IMR-90 (cell line): Measurements from ENCODE around the gene FBXO34. TPM values are rescaled to one million over a fixed set of nuclear protein-coding genes. Genes with fewer than 3 reads are reported as not detected.

Source experiments
- ATAC-seq: fragments of 200-7000 bp; cut with Tn5 transposase; 2 replicates; pipeline ENCODE4 v1.9.1; 2020; ENCODE audit warnings: low read depth, mild to moderate bottlenecking, moderate library complexity
- BruUV-seq: library from RNA; stranded (reverse); fragments of 400-500 nt; replicated peaks from 2 replicates; lab custom pipeline; 2021; lab: Mats Ljungman, UMichigan
- CTCF ChIA-PET: fragments of 300-600 bp; formaldehyde crosslinking; extraction: SDS; loops from one replicate; lab custom pipeline; 2021; ENCODE audit warnings: antibody characterized with exemption; lab: Yijun Ruan, JAX
- POLR2A ChIA-PET: fragments of 300-600 bp; sonication (Branson Sonifier 250); formaldehyde crosslinking; loops from one replicate; lab custom pipeline; 2022; ENCODE audit warnings: antibody characterized with exemption; ENCODE audit not compliant: unreplicated experiment; lab: Charles Lee
- DNase-seq: peaks from one replicate; pipeline ENCODE4 v3.0.0; 2013
- H2AFZ ChIP-seq: replicated peaks from 2 replicates; pipeline ENCODE3; 2013; ENCODE audit warnings: low read length, mild to moderate bottlenecking; ENCODE audit not compliant: poor library complexity
- H2AK5ac ChIP-seq: 2 replicates; pipeline ENCODE4 v1.6.1; 2013; ENCODE audit warnings: low read depth, low read length, inconsistent platforms
- H2AK9ac ChIP-seq: replicated peaks from 2 replicates; pipeline ENCODE3; 2013; ENCODE audit warnings: mild to moderate bottlenecking, low read depth, low read length, moderate library complexity; ENCODE audit not compliant: poor library complexity
- H2BK120ac ChIP-seq: 2 replicates; pipeline ENCODE4 v1.6.1; 2013; ENCODE audit warnings: low read depth, low read length, inconsistent platforms
- H2BK15ac ChIP-seq: 3 replicates; pipeline ENCODE4 v1.6.1; 2013; ENCODE audit warnings: low read depth, low read length, inconsistent platforms
- H2BK20ac ChIP-seq: 2 replicates; pipeline ENCODE4 v1.6.1; 2013; ENCODE audit warnings: low read depth, mild to moderate bottlenecking, inconsistent platforms, low read length, moderate library complexity
- H2BK5ac ChIP-seq: 2 replicates; pipeline ENCODE4 v1.6.1; 2013; ENCODE audit warnings: mild to moderate bottlenecking, low read depth, low read length, inconsistent platforms; ENCODE audit not compliant: poor library complexity, severe bottlenecking
- H3K14ac ChIP-seq: replicated peaks from 2 replicates; pipeline ENCODE4 v1.6.1; 2013; ENCODE audit warnings: low read depth, low read length, inconsistent platforms
- H3K18ac ChIP-seq: 2 replicates; pipeline ENCODE4 v1.6.1; 2013; ENCODE audit warnings: low read depth, low read length, control low read depth
- H3K23ac ChIP-seq: 2 replicates; pipeline ENCODE4 v1.6.1; 2013; ENCODE audit warnings: low read depth, low read length, inconsistent platforms
- H3K27ac ChIP-seq: 2 replicates; pipeline ENCODE4 v1.5.1; 2013; ENCODE audit warnings: mild to moderate bottlenecking, control low read depth, low read length; ENCODE audit not compliant: insufficient read depth
- H3K27me3 ChIP-seq: 2 replicates; pipeline ENCODE4 v1.6.1; 2013; ENCODE audit warnings: low read length; ENCODE audit not compliant: control insufficient read depth, insufficient read depth
- H3K36me3 ChIP-seq: 2 replicates; pipeline ENCODE4 v1.6.1; 2013; ENCODE audit warnings: low read length, mixed read lengths; ENCODE audit not compliant: control insufficient read depth, insufficient read depth
- H3K4ac ChIP-seq: 2 replicates; pipeline ENCODE4 v1.6.1; 2013; ENCODE audit warnings: low read depth, low read length, inconsistent platforms
- H3K4me1 ChIP-seq: 2 replicates; pipeline ENCODE4 v1.6.1; 2013; ENCODE audit warnings: low read length, mixed read lengths; ENCODE audit not compliant: control insufficient read depth, insufficient read depth
- H3K4me2 ChIP-seq: 2 replicates; pipeline ENCODE4 v1.6.1; 2013; ENCODE audit warnings: low read depth, mild to moderate bottlenecking, control low read depth, low read length, moderate library complexity
- H3K4me3 ChIP-seq: 2 replicates; pipeline ENCODE4 v1.5.1; 2013; ENCODE audit warnings: low read depth, mild to moderate bottlenecking, control low read depth, low read length, moderate library complexity; ENCODE audit not compliant: insufficient read depth
- H3K56ac ChIP-seq: 2 replicates; pipeline ENCODE4 v1.6.1; 2013; ENCODE audit warnings: low read length, inconsistent platforms; ENCODE audit not compliant: insufficient read depth; ENCODE audit errors: extremely low read depth
- H3K79me1 ChIP-seq, 2 experiments: 2 replicates each; pipeline ENCODE4 v1.6.1; 2013; ENCODE audit warnings: low read length in 2 of 2, inconsistent platforms in 1 of 2, low read depth in 1 of 2
- H3K9ac ChIP-seq: 2 replicates; pipeline ENCODE4 v1.6.1; 2013; ENCODE audit warnings: low read depth, low read length, control low read depth
- H3K9me1 ChIP-seq: 2 replicates; pipeline ENCODE4 v1.6.1; 2013; ENCODE audit warnings: low read length, inconsistent platforms; ENCODE audit not compliant: insufficient read depth
- H3K9me3 ChIP-seq: 2 replicates; pipeline ENCODE4 v1.6.1; 2013; ENCODE audit warnings: low read length; ENCODE audit not compliant: control insufficient read depth, insufficient read depth
- H4K20me1 ChIP-seq: 2 replicates; pipeline ENCODE4 v1.6.1; 2013; ENCODE audit warnings: low read length, inconsistent platforms; ENCODE audit not compliant: insufficient read depth
- H4K5ac ChIP-seq: 2 replicates; pipeline ENCODE4 v1.6.1; 2013; ENCODE audit warnings: mild to moderate bottlenecking, low read depth, low read length, control low read depth
- H4K8ac ChIP-seq, 2 experiments: 2 replicates each; pipeline ENCODE4 v1.6.1; 2013; ENCODE audit warnings: low read depth in 2 of 2, low read length in 2 of 2, control low read depth in 1 of 2, inconsistent platforms in 1 of 2
- H4K91ac ChIP-seq: 2 replicates; pipeline ENCODE4 v1.6.1; 2013; ENCODE audit warnings: low read depth, low read length, inconsistent platforms; ENCODE audit not compliant: insufficient read depth
- BHLHE40 ChIP-seq: fragments of 150-350 bp; IDR thresholded peaks from 2 replicates; pipeline ENCODE4 v1.6.1; 2016; ENCODE audit warnings: mild to moderate bottlenecking, low read depth, low read length
- CEBPB ChIP-seq: IDR thresholded peaks from 2 replicates; pipeline ENCODE4 v1.6.1; 2012; ENCODE audit warnings: low read depth, low read length, improper control_type of control experiment
- CHD1 ChIP-seq: IDR thresholded peaks from 2 replicates; pipeline ENCODE4 v1.6.1; 2012; ENCODE audit warnings: low read depth, low read length, improper control_type of control experiment
- CTCF ChIP-seq: conservative IDR thresholded peaks from 2 replicates; pipeline ENCODE4 v1.5.1; 2012; ENCODE audit warnings: mild to moderate bottlenecking, low read depth, low read length, improper control_type of control experiment
- ELK1 ChIP-seq: fragments of 150-350 bp; IDR thresholded peaks from 2 replicates; pipeline ENCODE4 v1.6.1; 2016; ENCODE audit warnings: low read depth, mild to moderate bottlenecking, low read length, moderate library complexity, borderline replicate concordance
- FOS ChIP-seq: fragments of 150-350 bp; IDR thresholded peaks from 2 replicates; pipeline ENCODE4 v1.6.1; 2016; ENCODE audit warnings: low read depth, low read length
- MAFK ChIP-seq: IDR thresholded peaks from 2 replicates; pipeline ENCODE4 v1.6.1; 2012; ENCODE audit warnings: low read depth, low read length, improper control_type of control experiment
- MAZ ChIP-seq: IDR thresholded peaks from 2 replicates; pipeline ENCODE4 v1.6.1; 2012; ENCODE audit warnings: low read depth, mild to moderate bottlenecking, low read length, improper control_type of control experiment, moderate library complexity, borderline replicate concordance
- MXI1 ChIP-seq: IDR thresholded peaks from 2 replicates; pipeline ENCODE4 v1.6.1; 2012; ENCODE audit warnings: low read depth, mild to moderate bottlenecking, low read length, moderate library complexity, borderline replicate concordance
- NFE2L2 ChIP-seq: fragments of 150-350 bp; IDR thresholded peaks from 2 replicates; pipeline ENCODE4 v1.6.1; 2016; ENCODE audit warnings: low read depth, mild to moderate bottlenecking, low read length
- POLR2A ChIP-seq: IDR thresholded peaks from 2 replicates; pipeline ENCODE4 v1.6.1; 2012; ENCODE audit warnings: mild to moderate bottlenecking, low read depth, low read length
- RAD21 ChIP-seq: IDR thresholded peaks from 2 replicates; pipeline ENCODE4 v1.6.1; 2012; ENCODE audit warnings: low read length, improper control_type of control experiment
- RCOR1 ChIP-seq: IDR thresholded peaks from 2 replicates; pipeline ENCODE4 v1.6.1; 2012; ENCODE audit warnings: mild to moderate bottlenecking, low read length, improper control_type of control experiment; ENCODE audit not compliant: insufficient replicate concordance
- RFX5 ChIP-seq: IDR thresholded peaks from 2 replicates; pipeline ENCODE4 v1.8.0; 2012; ENCODE audit warnings: low read depth, mild to moderate bottlenecking, low read length, moderate library complexity
- SMC3 ChIP-seq: fragments of 150-350 bp; IDR thresholded peaks from 2 replicates; pipeline ENCODE4 v1.6.1; 2016; ENCODE audit warnings: low read depth, mild to moderate bottlenecking, antibody characterized with exemption, low read length, moderate library complexity
- USF2 ChIP-seq: fragments of 150-350 bp; IDR thresholded peaks from 2 replicates; pipeline ENCODE4 v1.6.1; 2017; ENCODE audit warnings: mild to moderate bottlenecking, antibody characterized with exemption, low read length, low read depth
- WGBS, 2 experiments: methylation state at CpG; one replicate each; pipeline versions ENCODE4 v1.1.5 to v1.1.7; 2013; ENCODE audit warnings: missing lambda C conversion rate in 2 of 2; ENCODE audit not compliant: insufficient read length in 1 of 2; ENCODE audit errors: extremely low coverage in 2 of 2; 5-methylcytosine and 5-hydroxymethylcytosine counted together
- dilution Hi-C: fragments of 300-500 bp; cut with HindIII; formaldehyde crosslinking; loops from one replicate; pipeline ENCODE4 v1.14.3; 2018; ENCODE audit warnings: low sequenced_read_pairs; ENCODE audit not compliant: unreplicated experiment
- in situ Hi-C: fragments of 300-500 bp; cut with MboI; formaldehyde crosslinking; loops from 3 replicates; pipeline ENCODE4 v1.14.3; 2019; ENCODE audit warnings: low sequenced_read_pairs, inconsistent platforms, mixed read lengths
- intact Hi-C: fragments of 100-400 bp; cut with micrococcal nuclease; formaldehyde crosslinking; loops from 2 replicates; pipeline ENCODE4 v1.10.0; 2022
- polyA plus RNA-seq, 3 experiments: library from polyadenylated mRNA; depleted of rRNA; stranded (reverse); fragments of >200 nt; gene quantifications; 2 replicates each; pipeline ENCODE4 v1.2.3, GENCODE V29; 2012; ENCODE audit warnings: low replicate concordance in 1 of 3
- total RNA-seq: library from RNA; depleted of rRNA; stranded (reverse); fragments of >200 nt; gene quantifications from 2 replicates; pipeline ENCODE4 v1.2.3, GENCODE V29; 2012

FBXO34 gene
- total and polyA plus RNA-seq, 2 of the 4 experiments (the other 2 are of a cell fraction): 15.4 to 35.1 TPM

DNA sequence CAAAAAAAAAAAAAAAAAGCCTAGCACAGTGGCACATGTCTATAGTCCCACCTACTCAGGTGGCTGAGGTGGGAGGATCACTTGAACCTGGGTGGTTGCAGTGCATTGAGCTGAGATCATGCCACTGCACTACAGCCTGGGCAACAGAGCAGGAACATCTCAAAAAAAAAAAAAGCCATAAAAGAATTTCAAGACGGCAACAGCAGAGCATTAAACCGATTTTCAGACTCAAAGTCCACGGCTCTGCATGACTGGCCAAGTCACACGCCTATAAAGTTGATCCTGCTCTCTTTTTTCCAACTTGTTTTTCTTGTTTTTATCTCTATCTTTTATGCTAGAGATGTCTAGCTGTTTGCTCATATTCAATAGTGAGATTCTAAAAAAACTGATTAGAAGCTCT is 45.3 kb downstream of the FBXO34 start:
- no peaks in the 10 kb centered on the region for H3K4me1 ChIP-seq
- CTCF ChIA-PET: interaction anchor here (1.4 kb wide), 1 partner anchor 71 kb away, joined by 3 read pairs; no protein-coding TSS in a partner anchor
- H2BK120ac ChIP-seq: no peak overlapping the region
- no peak overlapping the region for H2BK5ac ChIP-seq
- no peak overlapping the region for H3K4ac ChIP-seq
- ATAC-seq: no peak
- no peak overlapping the region for H4K91ac ChIP-seq
- peaks cover 34 to 35% of the 10 kb centered on the region in 2 experiments for H3K79me1 ChIP-seq
- H2AK9ac ChIP-seq: no peak overlapping the region
- no peak overlapping the region for H4K8ac ChIP-seq
- H3K56ac ChIP-seq: no peak overlapping the region
- no peak overlapping the region for H2BK20ac ChIP-seq
- H2AK5ac ChIP-seq: no peak overlapping the region
- dilution Hi-C loops (no loop called here), in situ Hi-C loops (no loop called here), intact Hi-C loops (no loop called here)
- 95% methylated on average over 3 of the region's 4 CpGs; no CpG with 5 or more reads in 1 of the 2 experiments for WGBS, 2 experiments
- H2AFZ ChIP-seq: no peak overlapping the region
- H3K27ac ChIP-seq: no peak overlapping the region
- TF ChIP-seq FOS (no peak), MAFK (no peak), CEBPB (no peak), SMC3 (no peak), MXI1 (no peak), RAD21 (no peak), RCOR1 (no peak), MAZ (no peak), NFE2L2 (no peak), RFX5 (no peak), CTCF (no peak), CHD1 (no peak), ELK1 (no peak), BHLHE40 (no peak), POLR2A (no peak), USF2 (no peak)
- DNase-seq: no peak
- no peak overlapping the region for H3K23ac ChIP-seq
- H3K36me3 ChIP-seq: peaks cover 1% of the 10 kb centered on the region; the same call in 1 of the 2 replicates
- POLR2A ChIA-PET: no interaction called here
- H3K4me3 ChIP-seq: no peak overlapping the region
- H2BK15ac ChIP-seq: no peak overlapping the region
- H3K9me3 ChIP-seq: peaks cover 6% of the 10 kb centered on the region
- no peaks in the 10 kb centered on the region for H3K27me3 ChIP-seq
- H3K18ac ChIP-seq: no peak overlapping the region
- H4K5ac ChIP-seq: no peak overlapping the region
- no peak overlapping the region for H3K14ac ChIP-seq
- H3K9me1 ChIP-seq: peaks cover 6% of the 10 kb centered on the region; the same call in 1 of the 2 replicates
- no peak overlapping the region for H3K9ac ChIP-seq
- no TSS peak for BruUV-seq
- H3K4me2 ChIP-seq: no peak overlapping the region
- peaks cover 3% of the 10 kb centered on the region; the same call in 1 of the 2 replicates for H4K20me1 ChIP-seq
